GM12873 (cell line): ENCODE data around the gene LTBP2.

ENCODE experiments used
- CTCF ChIP-seq: IDR thresholded peaks from 2 replicates; pipeline ENCODE4 v1.5.1; 2012; ENCODE audit warnings: low read depth, mild to moderate bottlenecking, moderate library complexity, low read length, control low read depth; ENCODE audit not compliant: insufficient read depth; ENCODE audit errors: missing control alignments

Gene LTBP2

GRCh38 chr14:74611650-74612349 is at the start of gene LTBP2:
Gene LTBP2, minus strand, starts transcription at chr14:74612237. Its CDS starts 293 bp downstream, at chr14:74611944.
- no peak for TF ChIP-seq CTCF

- TF ChIP-seq CTCF = no peak
Measured at GRCh38 chr14:74660863-74661262, 48.8 kb upstream of the LTBP2 start.

GRCh38 chr14:74660167-74660566 is 48.1 kb upstream of the LTBP2 start:
- no peak for TF ChIP-seq CTCF

- no peak for TF ChIP-seq CTCF
Measured at GRCh38 chr14:74658535-74659131, 46.6 kb upstream of the LTBP2 start.

GRCh38 chr14:74656964-74657363 is 44.9 kb upstream of the LTBP2 start:
- TF ChIP-seq CTCF = no peak

- no peak for TF ChIP-seq CTCF
Measured at GRCh38 chr14:74655599-74656395, 43.8 kb upstream of the LTBP2 start.

GRCh38 chr14:74654931-74655330 is 42.9 kb upstream of the LTBP2 start:
- TF ChIP-seq CTCF = no peak
